T-helper 1 cell (primary cell): ENCODE data around the gene ATP6V0A1.

Source experiments
- DNase-seq, 5 donors: peaks; one replicate each; pipeline ENCODE4 v3.0.0-alpha.2; 2012 to 2020

Gene ATP6V0A1

GRCh38 chr17:42563143-42563509 is 104.4 kb downstream of the ATP6V0A1 start:
- no peak for DNase-seq

GRCh38 chr17:42563543-42563942 is 104.9 kb downstream of the ATP6V0A1 start:
- DNase-seq: no peak

GRCh38 chr17:42563950-42564349 is 105.3 kb downstream of the ATP6V0A1 start:
- no peak for DNase-seq

- DNase-seq: no peak
These were observed 106.3 kb downstream of the ATP6V0A1 start for GRCh38 chr17:42564815-42565522.

- DNase-seq: no peak
These were observed 107.0 kb downstream of the ATP6V0A1 start for GRCh38 chr17:42565523-42566214.

- no peak for DNase-seq
These were observed 107.7 kb downstream of the ATP6V0A1 start for GRCh38 chr17:42566215-42566882.

GRCh38 chr17:42566883-42567573 is 108.3 kb downstream of the ATP6V0A1 start, which contains the start of gene MLX:
Gene MLX (plus strand): TSS chr17:42567100. CDS start chr17:42567125, 25 bp downstream.
- DNase-seq: peak; percentile 87 to 94 (median 89)

GRCh38 chr17:42568341-42569111 is 109.8 kb downstream of the ATP6V0A1 start:
- no peak for DNase-seq

GRCh38 chr17:42571435-42572225 is 113.0 kb downstream of the ATP6V0A1 start:
- DNase-seq: no peak
